ENCODE measurements around the gene EP400. TPM values are rescaled to one million over a fixed set of nuclear protein-coding genes. Genes with fewer than 3 reads are reported as not detected.

Gene EP400
- total and polyA plus RNA-seq, 2 of the 13 experiments (the other 11 are each of a cell fraction or from before 2014, with no cell fraction given): 4.9 to 5.0 TPM

GRCh38 chr12:132083941-132084620, 134.3 kb downstream of the EP400 start (continued):
- TF ChIP-seq ZNF703 (CRISPR knock-in tag; IDR thresholded peaks at IDR 0.05; ENCODE audit: borderline replicate concordance) (0 out of 2 replicates have a peak, but pooled peaks have one; percentile 1), AGO1 (IDR thresholded peaks at IDR 0.05; ENCODE audit: low read depth, low read length, poor library complexity, severe bottlenecking) (peak; percentile 17), PCBP2 (optimal IDR thresholded peaks at IDR 0.05; ENCODE audit: low read depth, low read length, poor library complexity, severe bottlenecking) (no peak), ZNF18 (CRISPR knock-in tag; IDR thresholded peaks at IDR 0.05; ENCODE audit: insufficient replicate concordance) (peak; percentile 20), KDM2A (CRISPR knock-in tag; IDR thresholded peaks at IDR 0.05; ENCODE audit: borderline replicate concordance, low read depth) (peak; percentile 80), SNRNP70 (IDR thresholded peaks at IDR 0.05; ENCODE audit: low read depth, low read length) (no peak), ZFAT (CRISPR knock-in tag; conservative IDR thresholded peaks at IDR 0.05) (no peak), XRCC5 (optimal IDR thresholded peaks at IDR 0.05; ENCODE audit: low read length) (no peak), ZNF431 (CRISPR knock-in tag; IDR thresholded peaks at IDR 0.05; ENCODE audit: borderline replicate concordance, low read depth) (0 out of 2 replicates have a peak, but pooled peaks have one; percentile 39), ZNF251 (CRISPR knock-in tag; IDR thresholded peaks at IDR 0.05) (no peak), HBP1 (CRISPR knock-in tag; IDR thresholded peaks at IDR 0.05; ENCODE audit: low read depth) (peak; percentile 99), ZBTB25 (CRISPR knock-in tag; IDR thresholded peaks at IDR 0.05) (peak; percentile 32; the same call in 1 of the 2 replicates), ZNF724P (CRISPR knock-in tag; IDR thresholded peaks at IDR 0.05; ENCODE audit: borderline replicate concordance) (peak; percentile 91), ZNF430 (CRISPR knock-in tag; IDR thresholded peaks at IDR 0.05) (peak; percentile 48), HNRNPK (IDR thresholded peaks at IDR 0.05; ENCODE audit: low read depth, low read length, poor library complexity, severe bottlenecking) (peak; percentile 68), MNT (IDR thresholded peaks at IDR 0.05) (peak; percentile 73), HNF4G (IDR thresholded peaks at IDR 0.05; ENCODE audit: borderline replicate concordance, low read depth, low read length) (no peak), HNF4G (CRISPR knock-in tag; IDR thresholded peaks at IDR 0.05; ENCODE audit: borderline replicate concordance, low read depth) (0 out of 2 replicates have a peak, but pooled peaks have one; percentile 4), RAD51 (IDR thresholded peaks at IDR 0.05; ENCODE audit: borderline replicate concordance) (no peak), BCL3 (CRISPR knock-in tag; IDR thresholded peaks at IDR 0.05) (0 out of 2 replicates have a peak, but pooled peaks have one; percentile 70)
